GM19351 (cell line): Measurements from ENCODE around the gene ADARB2.

Source experiments
- ATAC-seq: cut with Tn5 transposase; IDR thresholded peaks from one replicate; pipeline ENCODE4 v1.9.1; 2021; ENCODE audit warnings: mild to moderate bottlenecking, moderate library complexity; ENCODE audit not compliant: unreplicated experiment

ADARB2 gene

DNA sequence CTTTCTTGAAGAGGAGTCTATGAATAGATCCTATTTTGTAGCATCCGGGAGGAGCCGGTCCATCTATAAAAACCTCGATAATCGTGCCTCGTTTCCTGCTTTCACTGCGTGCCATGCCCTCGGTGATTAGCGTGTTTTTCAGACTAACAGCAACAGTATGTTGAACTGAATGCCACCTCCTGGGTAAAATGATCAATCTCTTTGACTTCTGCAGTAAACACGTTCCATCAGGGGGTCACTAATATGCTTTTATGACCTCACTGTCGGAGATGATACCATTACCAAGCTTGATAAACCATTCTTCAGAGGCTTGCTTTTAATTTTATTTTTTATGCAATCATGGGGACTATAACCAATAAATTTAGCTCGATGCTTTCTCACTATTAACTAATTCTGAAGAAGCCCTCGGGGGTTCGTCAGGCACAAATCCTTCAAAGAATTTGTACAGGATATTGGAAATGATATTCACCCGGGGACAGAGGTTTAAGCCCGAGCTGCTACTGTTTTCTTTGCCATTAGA, 228.3 kb downstream of the ADARB2 start:
- no peak for ATAC-seq

DNA sequence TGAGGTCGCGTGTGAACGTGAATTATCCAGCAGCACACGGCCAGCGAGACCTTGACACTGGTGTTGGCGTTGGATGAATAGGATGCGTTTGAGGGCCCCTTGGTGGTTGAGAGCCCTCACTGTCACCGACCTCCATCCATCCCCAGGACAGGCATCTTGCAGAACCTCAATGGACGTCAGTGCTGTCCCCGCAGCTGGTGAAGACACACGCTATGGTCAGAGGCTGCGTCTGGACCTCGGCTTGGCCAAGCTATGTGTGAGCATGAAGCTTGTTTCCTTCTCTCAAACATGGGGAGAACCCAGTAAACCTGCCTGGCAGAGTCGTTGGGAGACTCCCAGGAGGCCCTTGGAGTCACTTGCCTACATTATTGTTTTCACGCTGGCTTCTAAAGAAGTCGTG, 229.2 kb downstream of the ADARB2 start:
- no peak for ATAC-seq

DNA sequence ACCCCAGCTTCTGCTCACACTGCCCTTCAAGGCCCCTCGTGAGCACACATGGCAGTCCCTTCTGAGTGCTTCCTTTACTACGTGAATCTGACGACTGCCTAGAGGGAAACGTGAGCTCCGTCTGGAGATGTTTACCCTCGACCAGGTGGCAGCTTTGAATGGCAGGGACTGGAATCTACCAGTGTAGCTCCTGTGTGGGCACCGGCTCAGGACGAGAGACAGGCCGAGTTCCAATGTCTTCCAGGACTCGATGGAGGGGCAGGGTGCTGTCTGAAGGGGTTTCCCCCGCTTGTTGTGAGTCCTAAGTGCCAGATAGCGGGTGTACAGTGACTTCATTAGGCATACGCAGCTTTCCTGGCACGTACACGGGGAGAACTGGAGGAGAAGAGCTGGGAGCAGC, 229.9 kb downstream of the ADARB2 start:
- no peak for ATAC-seq

DNA sequence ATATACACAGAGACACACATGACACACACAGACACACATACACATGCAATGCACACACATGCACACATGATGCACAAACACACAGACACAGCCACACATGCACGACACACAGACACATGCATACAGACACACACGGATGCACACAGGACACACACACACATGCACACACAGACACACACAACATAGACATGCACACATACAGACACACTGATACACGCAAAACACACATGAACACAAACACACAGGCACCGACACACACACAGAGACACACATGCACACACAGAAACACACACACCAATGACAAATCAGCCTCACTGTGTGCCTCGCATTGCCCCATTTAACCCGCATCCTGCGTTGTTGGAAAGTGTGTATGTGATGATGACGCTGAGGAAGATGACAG, 232.4 kb downstream of the ADARB2 start:
- ATAC-seq, result no peak

DNA sequence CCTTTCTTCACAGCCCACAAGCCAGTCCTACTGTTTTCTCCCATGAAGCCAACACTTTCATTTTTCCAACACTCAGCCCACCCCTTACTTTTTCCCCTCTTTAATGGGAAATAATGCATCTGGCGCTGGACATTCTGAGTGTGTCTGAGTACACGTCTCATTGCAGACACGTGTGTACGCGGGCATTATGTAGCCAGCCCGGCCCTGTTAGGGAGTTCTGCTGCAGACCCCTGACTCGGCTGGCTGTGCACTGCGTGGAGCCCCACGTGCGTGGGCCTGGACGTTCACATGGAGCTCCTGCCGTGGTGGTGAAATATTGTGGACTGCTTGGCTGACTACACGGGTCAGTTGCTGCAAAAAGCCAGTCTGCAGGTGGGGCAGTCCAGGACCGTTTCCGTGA, 233.0 kb downstream of the ADARB2 start:
- ATAC-seq, result no peak

DNA sequence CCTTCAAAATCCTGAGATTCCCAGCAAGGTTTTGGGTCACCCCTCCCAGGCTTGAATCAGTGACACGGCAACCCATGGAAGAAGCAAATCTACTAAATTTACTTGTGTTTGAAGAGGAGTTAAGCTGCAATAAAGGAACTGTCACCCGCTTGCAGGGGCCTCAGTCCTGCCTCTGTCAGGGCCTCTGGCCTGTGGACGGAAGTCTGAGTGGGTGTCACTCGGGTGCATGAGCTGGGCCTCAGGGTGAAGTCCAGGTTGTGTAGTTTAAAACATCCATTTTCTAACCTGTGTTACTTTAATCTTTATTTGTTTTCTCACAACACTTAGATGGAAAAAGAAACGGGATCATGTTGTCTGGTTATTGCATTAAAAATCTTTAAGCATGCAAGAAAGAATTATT, 234.9 kb downstream of the ADARB2 start:
- ATAC-seq, result no peak

DNA sequence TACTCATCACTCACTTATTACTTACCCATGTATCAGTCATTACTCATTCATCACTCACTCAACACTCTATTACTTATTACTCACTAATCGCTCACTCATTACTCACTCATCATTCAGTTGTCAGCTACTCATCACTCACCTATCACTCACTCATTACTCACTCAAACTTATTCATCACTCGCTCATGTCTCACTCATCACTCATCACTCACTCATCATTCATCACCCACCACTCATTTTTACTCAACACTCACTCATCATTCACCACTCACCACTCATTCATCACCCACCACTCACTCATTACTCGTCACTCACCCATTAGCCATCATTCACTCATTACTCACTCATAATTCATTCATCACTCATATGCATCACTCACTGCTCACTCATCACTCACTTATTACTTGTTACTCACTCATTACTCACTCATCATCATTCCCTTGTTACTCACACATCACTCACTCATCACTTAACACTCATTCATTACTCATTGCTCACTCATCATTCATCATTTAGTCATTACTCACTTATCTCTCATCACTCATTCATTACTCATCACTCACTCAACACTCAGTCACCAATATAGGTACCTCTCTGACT, 237.9 kb downstream of the ADARB2 start:
- no peak for ATAC-seq

DNA sequence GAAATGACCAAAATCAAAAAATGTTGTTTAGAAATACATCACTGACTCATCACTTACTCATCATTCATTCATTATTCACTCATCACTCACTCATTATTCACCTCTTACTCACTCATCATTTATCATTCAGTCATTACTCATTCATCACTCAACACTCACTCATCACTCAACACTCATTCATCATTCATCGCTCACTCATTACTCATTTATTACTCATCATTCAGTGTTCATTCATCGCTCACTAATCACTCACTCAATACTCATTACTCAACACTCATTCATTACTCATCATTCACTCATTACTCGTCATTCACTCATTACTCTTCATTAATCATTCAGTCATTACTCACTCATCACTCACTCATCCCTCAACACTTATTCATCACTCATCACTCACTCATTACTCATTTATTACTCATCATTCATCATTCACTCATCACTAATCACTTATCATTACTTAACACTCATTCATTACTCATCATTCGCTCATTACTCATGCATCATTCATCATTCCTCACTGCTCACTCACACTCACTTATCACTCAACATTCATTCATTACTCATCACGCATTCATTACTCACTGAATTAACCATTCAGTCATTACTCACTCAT, 238.5 kb downstream of the ADARB2 start:
- no peak for ATAC-seq

DNA sequence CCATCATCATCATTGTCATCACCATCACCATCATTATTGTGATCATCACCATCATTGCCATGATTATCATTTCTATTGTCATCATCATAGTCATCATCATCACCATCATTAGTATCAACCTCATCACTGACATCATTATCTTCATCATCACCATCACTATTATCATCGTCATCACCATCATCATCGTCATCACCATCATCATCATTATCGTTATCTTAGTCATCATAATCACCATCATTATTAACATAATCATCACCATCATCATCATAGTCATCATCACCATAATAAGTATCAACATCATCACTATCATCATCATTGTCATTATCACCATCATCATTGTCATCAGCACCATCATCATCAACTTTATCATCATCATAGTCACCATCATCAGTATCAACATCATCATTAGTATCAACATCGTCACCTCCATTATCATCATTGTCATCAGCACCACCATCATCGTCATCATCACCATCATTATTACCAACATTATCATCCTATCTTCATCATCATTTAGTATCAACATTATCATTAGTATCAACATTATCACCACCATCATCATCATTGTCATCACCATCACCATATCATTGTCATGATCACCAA, 241.3 kb downstream of the ADARB2 start:
- ATAC-seq, result no peak

DNA sequence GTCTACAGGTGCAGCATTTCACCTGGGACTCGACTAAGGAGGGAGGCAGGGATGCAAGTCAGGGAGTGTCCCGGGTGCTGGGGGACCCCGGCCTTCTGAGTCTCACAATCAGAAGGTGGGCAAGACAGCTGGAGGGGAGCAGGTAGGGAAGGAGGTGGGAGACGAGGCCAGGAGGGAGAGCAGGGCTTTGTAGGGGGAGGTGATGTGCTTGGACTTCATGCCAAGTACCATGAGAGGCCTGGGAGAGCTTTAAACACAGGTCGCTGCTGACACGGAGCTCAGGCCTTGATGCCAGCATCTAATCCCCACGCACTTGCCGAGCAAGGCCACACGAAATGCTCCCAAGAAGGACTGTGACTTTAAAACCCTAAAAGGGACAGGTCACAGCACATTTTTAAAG, 244.7 kb downstream of the ADARB2 start:
- ATAC-seq, result no peak

DNA sequence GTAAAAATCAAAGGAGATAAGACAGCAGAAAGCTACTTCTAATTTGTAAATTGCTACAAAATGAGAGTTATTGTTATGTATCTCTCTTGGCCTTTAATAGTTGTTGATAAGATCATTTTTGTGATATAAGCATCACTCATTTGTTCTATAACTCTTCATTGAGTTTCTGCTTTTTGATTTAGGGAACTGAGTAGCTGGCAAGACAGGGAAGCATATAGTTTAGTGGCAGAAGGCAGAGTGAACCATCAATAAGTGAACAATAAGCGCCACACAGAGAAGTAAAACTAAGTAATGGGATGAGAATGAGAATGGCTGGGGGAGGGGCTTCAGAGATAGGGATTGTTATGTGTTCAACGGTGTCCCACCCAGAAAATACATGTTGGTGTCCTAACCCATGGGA, 245.4 kb downstream of the ADARB2 start:
- ATAC-seq, result no peak

DNA sequence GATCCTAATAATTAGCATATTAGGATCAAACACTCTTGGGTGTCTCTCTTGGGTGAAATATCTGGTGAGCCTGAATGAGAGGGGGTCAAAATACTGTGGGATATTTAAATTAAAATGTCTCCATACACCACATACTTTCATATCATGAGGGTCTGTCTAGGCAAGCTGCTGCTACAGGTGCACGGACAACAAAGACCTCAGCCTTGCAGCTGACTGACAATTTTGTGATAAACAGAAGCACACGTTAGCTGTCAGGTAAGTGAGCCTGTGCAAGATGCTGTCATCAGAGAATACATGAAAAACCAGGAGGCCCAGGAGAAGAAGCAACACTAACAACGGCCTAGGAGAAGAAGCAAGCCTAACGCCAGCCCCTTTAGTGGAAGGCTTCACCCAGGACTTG, 247.5 kb downstream of the ADARB2 start:
- no peak for ATAC-seq

DNA sequence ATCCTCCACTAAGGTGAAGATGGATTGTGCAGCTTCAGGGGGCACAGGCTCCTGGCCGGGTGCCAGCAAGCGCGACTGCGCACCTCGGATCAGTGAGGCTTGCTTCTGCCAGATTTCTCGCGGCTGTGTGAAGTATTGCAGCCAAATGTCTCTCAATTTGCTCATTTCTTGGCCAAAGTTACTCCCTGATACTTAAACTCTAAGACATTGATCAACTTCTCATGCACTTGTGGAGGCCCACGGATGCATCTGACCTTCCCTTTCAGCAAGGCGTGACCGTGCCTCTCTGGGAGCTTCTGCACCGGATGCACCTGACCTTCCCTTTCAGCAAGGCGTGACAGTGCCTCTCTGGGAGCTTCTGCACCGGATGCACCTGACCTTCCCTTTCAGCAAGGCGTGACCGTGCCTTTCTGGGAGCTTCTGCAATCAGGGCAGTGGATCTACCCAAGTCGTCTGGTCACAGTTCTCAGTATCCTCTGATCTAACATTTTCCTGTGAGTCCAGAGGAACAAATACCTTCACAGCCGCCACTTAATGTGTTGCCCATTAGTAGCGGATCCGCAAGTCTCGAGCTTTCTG, 248.3 kb downstream of the ADARB2 start:
- ATAC-seq, result peak; percentile 98

DNA sequence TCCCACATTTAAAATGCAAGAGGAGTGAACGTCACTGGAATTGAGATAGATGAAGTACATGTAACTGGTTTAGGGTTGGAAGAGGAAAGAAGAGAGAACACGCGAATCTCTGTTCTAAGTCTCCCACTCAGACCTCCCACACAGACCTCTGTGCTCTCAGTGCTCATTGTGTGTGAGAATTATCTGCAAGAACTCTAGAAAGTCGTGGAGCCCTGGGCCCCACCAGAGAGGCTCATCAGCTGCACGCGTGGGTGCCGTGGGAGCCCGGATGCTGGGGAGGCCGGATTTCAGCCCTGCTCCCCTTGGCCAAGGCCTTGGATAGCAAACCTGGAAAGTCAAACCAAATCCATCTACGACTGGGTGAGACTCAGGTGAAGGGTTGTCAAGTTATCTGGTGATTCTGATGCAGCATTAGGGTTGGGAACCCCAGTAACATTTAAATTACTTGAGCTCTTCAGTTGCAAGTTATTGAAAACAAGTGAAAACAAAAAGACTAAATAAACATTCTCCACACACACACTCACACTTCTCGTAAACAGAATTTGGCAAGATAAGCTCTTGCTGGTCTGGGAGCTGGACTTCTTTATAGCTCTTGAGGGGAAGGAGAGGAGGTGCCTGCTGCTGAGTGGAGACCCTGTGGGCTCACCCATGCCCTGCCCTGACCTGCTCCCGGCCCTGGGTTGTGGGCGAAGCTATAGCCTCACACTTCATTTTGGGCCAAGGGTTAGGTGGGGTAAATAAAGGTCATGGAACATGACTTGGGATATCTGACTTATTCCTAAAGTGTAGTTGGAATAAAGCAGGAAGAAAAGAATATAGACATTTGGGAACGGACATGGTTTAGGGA, 250.3 kb downstream of the ADARB2 start:
- no peak for ATAC-seq

DNA sequence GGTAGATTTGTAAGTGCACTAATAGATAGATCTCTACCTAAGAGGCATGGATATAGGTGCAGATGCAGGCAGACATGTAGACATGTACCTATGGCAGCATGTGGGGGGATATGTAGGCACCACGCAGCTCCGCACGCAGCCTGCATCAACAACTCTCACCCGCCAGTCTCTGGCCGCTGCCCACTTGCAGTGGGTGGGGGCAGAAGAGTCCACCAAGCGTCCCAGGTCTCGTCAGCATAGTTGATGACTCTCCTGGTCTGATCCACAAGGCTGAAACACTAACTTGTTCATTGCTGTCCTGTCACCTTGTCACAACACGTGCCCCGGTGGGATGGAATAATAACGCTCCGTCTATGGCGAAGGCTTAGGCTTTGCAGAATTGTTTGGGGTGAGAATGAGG, 252.0 kb downstream of the ADARB2 start:
- ATAC-seq, result no peak

DNA sequence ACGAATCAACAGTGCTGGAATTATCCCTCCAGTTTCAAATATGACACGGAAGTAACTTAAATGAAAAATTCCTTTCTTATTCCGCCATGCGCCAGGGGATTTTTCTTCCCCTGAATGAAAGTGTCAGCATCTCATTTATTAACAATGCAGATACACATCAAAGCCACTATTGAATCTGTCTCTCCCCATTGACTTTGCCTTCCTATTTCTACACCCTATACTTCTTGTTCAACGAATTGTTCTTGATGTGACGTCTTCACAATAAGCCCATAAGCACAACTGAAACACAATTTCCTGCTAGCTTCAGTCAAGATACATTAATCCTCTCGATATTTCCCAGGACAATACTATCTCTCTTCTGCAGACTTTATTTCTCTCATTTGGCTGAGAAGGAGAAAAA, 253.5 kb downstream of the ADARB2 start:
- no peak for ATAC-seq

DNA sequence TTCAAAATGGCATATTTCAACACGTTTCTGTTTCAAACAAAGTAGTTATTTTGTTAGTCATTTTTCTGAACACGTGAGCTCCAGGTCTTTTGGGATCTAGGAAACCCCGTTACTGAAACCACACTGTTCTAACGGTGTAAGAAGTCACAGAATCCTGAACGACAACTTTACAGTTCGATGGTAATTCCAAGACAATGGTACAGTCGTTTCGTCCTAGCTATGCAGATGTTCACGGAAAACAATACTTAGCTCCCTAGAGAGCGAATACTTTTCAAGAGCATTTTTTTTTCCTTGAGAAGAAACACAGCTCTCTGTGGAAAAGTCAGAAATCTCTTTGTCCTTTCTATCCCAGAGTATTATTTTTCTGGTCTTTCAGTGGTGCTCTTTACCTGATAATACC, 254.1 kb downstream of the ADARB2 start:
- no peak for ATAC-seq

DNA sequence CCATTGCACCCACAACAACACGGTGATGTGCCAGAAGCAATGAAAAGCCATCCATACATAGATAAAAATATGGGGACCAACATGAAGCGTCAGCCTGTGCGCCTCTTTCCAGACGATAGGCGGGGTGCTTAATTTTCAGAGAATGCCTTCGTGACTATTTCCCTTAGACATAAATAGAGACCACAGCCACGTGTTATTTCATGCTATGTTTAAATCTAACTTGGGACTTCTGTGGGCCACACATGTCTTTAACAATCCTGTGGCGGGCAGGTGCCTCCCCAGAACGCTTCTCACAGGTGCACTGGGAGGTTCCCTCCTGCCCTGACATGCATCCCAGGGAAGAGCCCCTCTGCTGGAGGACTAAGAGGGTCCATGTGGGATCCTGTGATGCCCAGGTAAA, 259.7 kb downstream of the ADARB2 start:
- ATAC-seq, result no peak

DNA sequence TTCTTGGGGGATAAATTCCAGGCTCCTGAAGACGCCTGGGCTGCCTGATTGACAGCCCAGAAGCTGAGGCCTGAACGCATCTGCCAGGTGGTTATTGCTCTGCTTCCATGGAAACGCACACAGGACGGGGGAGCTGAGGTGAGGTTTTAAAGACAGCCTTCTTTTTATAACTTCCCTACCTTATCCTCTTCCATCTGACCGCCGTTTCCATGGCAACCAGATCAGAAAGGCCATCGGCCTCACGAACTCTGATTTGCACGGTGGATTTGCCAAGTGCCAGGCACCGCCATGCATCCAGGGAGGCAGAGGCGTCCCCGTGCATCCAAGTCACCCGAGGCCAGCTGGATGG, 260.9 kb downstream of the ADARB2 start:
- no peak for ATAC-seq

DNA sequence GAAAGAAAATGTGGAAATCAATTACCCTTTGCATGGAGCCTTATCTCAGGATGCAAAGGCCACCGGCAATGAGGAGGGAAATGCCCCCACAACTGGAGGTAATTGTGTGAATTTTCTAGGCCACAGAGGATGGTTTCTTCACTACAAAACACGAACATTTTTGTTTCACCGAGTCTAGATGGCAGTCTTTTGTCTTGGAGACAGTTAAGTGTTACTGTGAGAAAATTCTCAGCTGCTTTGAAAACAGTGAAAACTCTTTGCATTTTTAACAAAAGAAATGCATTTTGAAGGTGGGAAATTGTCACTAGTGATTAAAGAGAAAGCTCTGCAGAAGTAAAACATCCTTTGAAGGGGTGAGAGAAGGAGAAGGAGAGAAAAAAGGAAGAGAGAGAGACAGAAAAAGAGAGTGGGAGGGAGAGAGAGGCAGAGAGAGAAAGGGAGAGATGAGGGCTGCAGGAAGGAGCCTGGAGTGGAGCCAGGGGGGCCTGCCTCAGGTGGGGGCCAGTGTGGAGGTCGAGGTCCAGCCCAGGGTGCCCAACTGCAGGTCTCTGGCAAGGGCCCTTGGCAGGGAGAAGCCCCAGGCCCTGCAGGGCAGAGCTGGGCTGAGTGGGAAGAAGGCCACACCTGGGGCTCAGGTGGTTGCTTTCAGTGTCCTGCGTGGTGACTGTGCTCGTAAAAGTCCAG, 261.4 kb downstream of the ADARB2 start:
- no peak for ATAC-seq

DNA sequence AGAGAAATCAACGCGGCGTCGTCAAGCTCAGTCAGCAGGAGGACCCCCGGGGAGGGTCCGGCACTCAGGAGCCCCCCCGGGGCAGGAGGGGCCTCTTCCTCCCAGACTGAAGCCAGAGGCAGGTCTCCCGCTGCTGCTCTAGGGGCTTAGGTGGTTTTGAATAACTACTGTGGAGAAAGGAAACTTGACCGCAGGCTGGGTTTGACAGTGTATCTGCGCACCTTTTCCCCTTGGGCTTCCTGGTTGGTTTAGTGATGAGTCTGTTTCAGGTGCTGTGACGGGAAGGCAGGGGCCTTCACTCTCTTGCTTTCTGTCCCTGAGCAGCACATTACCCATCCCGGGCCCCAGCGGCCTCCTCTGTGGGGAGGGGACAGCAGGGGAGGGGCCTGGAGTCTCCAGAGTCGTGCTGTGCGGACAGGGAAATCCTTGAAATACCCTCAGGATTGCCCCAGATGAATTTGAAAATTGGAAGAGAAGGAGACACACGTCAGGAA, 262.2 kb downstream of the ADARB2 start:
- ATAC-seq, result peak; percentile 62
